Loucy (cell line): ENCODE data around the gene SLC18A3.

Experiments used
- H2AFZ ChIP-seq: fragments of 200-600 bp; sonication (generic); 2 replicates; pipeline ENCODE4 v1.6.0; 2016; ENCODE audit warnings: antibody characterized with exemption, mild to moderate bottlenecking, low read length, moderate library complexity
- H3F3A ChIP-seq: fragments of 200-600 bp; 2 replicates; pipeline ENCODE4 v1.6.0; 2016; ENCODE audit warnings: antibody characterized with exemption, low read depth, mild to moderate bottlenecking
- H3K27me3 ChIP-seq: fragments of 200-600 bp; sonication (generic); 2 replicates; pipeline ENCODE4 v1.6.1; 2014; ENCODE audit warnings: low read length, mild to moderate bottlenecking; ENCODE audit not compliant: insufficient read depth, poor library complexity, severe bottlenecking
- H3K36me3 ChIP-seq: fragments of 200-600 bp; sonication (generic); 2 replicates; pipeline ENCODE4 v1.6.1; 2016; ENCODE audit warnings: low read length; ENCODE audit not compliant: insufficient read depth
- H3K4me1 ChIP-seq: fragments of 200-600 bp; sonication (generic); 2 replicates; pipeline ENCODE4 v1.5.1; 2014; ENCODE audit warnings: low read length, mild to moderate bottlenecking; ENCODE audit not compliant: insufficient read depth, poor library complexity, severe bottlenecking
- H3K4me2 ChIP-seq: fragments of 200-600 bp; sonication (generic); 2 replicates; pipeline ENCODE4 v1.6.0; 2014; ENCODE audit warnings: antibody characterized with exemption, low read length, low read depth, mild to moderate bottlenecking; ENCODE audit not compliant: poor library complexity, severe bottlenecking
- H3K4me3 ChIP-seq: fragments of 200-600 bp; sonication (generic); 2 replicates; pipeline ENCODE4 v1.5.1; 2014; ENCODE audit warnings: low read length, mild to moderate bottlenecking, mixed read lengths; ENCODE audit not compliant: poor library complexity, severe bottlenecking
- H3K79me2 ChIP-seq: fragments of 200-600 bp; sonication (generic); 2 replicates; pipeline ENCODE4 v1.6.1; 2014; ENCODE audit warnings: low read length; ENCODE audit not compliant: insufficient read depth
- H3K9ac ChIP-seq: fragments of 200-600 bp; sonication (generic); 2 replicates; pipeline ENCODE4 v1.6.0; 2014; ENCODE audit warnings: mild to moderate bottlenecking, low read depth, low read length, moderate library complexity; ENCODE audit not compliant: poor library complexity, severe bottlenecking
- H3K9me2 ChIP-seq: fragments of 200-600 bp; sonication (generic); replicated peaks from 2 replicates; pipeline ENCODE4 v1.6.1; 2016; ENCODE audit warnings: low read depth, low read length, mixed read lengths
- H3K9me3 ChIP-seq: fragments of 200-600 bp; sonication (generic); 2 replicates; pipeline ENCODE4 v1.6.1; 2014; ENCODE audit warnings: mild to moderate bottlenecking, antibody characterized with exemption, low read length, low read depth; ENCODE audit not compliant: insufficient read depth
- H4K20me1 ChIP-seq: fragments of 200-600 bp; sonication (generic); 2 replicates; pipeline ENCODE4 v1.6.0; 2014; ENCODE audit warnings: antibody characterized with exemption, low read length, mild to moderate bottlenecking; ENCODE audit not compliant: insufficient read depth, poor library complexity, severe bottlenecking
- CTCF ChIP-seq: fragments of 200-600 bp; sonication (generic); conservative IDR thresholded peaks from 2 replicates; pipeline ENCODE4 v1.5.1; 2014; ENCODE audit warnings: mild to moderate bottlenecking, antibody characterized with exemption, low read length
- EZH2phosphoT487 ChIP-seq: fragments of 200-600 bp; IDR thresholded peaks from 2 replicates; pipeline ENCODE4 v1.6.1; 2018; ENCODE audit warnings: antibody characterized with exemption, mild to moderate bottlenecking, moderate library complexity, borderline replicate concordance

SLC18A3 gene

DNA sequence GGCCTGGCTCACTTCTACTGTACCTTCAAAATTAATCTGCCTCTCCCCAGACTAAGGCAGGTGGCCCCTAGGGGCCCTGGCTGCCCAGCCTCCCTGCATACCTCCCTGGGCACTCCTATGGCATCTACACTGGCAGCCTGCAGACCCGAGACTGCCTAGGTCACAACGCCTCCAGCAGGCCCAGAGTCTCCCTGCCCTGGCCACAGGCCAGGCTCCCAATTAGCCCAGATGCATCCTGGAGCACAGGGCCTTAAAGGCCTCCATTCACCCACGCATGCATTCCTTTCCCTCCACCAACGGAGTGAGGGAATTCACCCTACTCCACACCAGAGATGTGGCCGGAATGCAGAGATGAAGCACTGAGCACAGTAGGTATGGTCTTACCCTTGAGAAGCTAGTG is 5.6 kb downstream of the SLC18A3 start:
- Histone ChIP-seq H3K9me2 (no peaks in the 10 kb centered on the region), H3K27me3 (peaks cover 4% of the 10 kb centered on the region), H3K4me3 (no peak overlapping the region), H3K9ac (no peak overlapping the region), H3K9me3 (no peaks in the 10 kb centered on the region), H3K4me2 (no peak overlapping the region), H3K36me3 (no peaks in the 10 kb centered on the region), H3F3A (no peaks in the 10 kb centered on the region), H3K79me2 (no peaks in the 10 kb centered on the region), H2AFZ (no peak overlapping the region), H4K20me1 (no peaks in the 10 kb centered on the region), H3K4me1 (no peaks in the 10 kb centered on the region)
- TF ChIP-seq CTCF (no peak), EZH2phosphoT487 (no peak)

DNA sequence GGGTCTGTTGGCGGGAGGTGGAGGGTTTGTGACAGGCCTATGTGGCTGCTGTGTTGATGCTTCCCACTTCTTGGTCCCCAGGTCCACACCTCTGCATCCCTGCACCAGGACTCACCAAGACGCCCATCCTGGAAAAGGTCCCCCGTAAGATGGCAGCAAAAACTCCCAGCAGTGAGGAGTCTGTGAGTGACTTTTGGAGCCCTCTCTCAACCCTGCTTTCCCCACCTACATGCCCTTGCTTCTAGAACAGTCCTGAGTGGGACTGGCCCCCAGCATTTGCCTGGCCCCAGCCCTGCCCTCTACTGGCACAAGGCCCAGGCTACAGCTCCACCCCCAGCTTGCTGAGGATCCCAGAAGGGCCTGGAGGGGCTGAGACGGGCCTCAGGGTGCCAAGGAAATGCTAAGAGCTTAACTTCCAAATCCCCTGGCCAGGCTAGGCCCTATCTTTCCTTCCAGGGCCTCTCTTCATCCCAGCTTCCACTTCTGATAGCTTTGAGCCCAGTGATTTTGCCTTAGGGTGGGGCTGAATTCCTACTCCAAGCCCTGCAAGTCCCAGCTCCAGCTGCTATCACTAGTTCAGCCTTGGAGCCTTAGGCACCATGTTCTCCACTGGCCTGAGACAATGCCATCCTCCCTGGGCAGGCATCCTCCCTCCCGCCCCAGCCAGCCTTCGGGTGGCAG is 6.5 kb downstream of the SLC18A3 start:
- Histone ChIP-seq H3K4me1 (no peaks in the 10 kb centered on the region), H3K36me3 (no peaks in the 10 kb centered on the region), H3F3A (no peaks in the 10 kb centered on the region), H3K9ac (no peak overlapping the region), H3K9me3 (no peaks in the 10 kb centered on the region), H4K20me1 (no peaks in the 10 kb centered on the region), H3K4me3 (no peak overlapping the region), H3K27me3 (peaks cover 4% of the 10 kb centered on the region), H3K4me2 (no peak overlapping the region), H3K79me2 (no peaks in the 10 kb centered on the region), H2AFZ (no peak overlapping the region), H3K9me2 (no peaks in the 10 kb centered on the region)
- TF ChIP-seq CTCF: 0 out of 2 replicates have a peak, but pooled peaks have one; percentile 13
- TF ChIP-seq EZH2phosphoT487: no peak

GRCh38 chr10:49617121-49618020 is 7.3 kb downstream of the SLC18A3 start:
- no peak for TF ChIP-seq EZH2phosphoT487
- no peak for TF ChIP-seq CTCF
- Histone ChIP-seq H3K9me2 (no peaks in the 10 kb centered on the region), H2AFZ (no peak overlapping the region), H3K9me3 (no peaks in the 10 kb centered on the region), H3K4me3 (no peak overlapping the region), H3K79me2 (no peaks in the 10 kb centered on the region), H3K4me1 (no peaks in the 10 kb centered on the region), H3K4me2 (no peak overlapping the region), H3K36me3 (no peaks in the 10 kb centered on the region), H3K27me3 (peaks cover 4% of the 10 kb centered on the region), H4K20me1 (no peaks in the 10 kb centered on the region), H3K9ac (no peak overlapping the region), H3F3A (no peaks in the 10 kb centered on the region)
